RPMI8226 (cell line): ENCODE data around the gene MAGI3.
"Not testable (repeated sequence)": the region's sequence is repeated elsewhere in the genome, so short reads cannot be mapped to it uniquely, and the experiment has no call there.

ENCODE experiments used
- DNase-seq: peaks from one replicate; pipeline ENCODE4 v3.0.0-alpha.2; 2015

The MAGI3 gene

DNA sequence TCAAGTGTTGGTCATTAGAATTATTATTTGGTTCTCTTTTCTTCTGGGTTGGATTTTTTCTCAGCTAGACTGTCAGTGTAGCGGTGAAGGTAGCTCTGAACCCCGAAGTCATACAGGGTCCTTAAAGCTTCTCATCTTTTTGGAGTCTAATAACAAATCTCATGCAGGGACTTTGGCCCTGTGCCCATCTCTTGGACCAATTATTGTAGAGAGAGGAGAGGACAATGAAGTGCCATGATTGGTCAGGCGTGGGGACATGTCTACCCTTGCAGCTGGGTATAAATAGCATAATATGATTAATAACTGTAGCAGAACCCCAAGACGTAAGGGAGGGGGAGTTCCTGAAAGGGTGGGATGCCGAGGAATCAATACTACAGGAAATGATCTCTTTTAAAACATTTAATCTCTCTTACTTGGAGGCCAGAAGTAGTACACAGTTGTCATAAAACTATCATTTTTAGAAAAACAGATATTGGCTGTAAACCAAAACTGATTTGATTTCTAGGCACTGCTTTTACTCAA, 8.8 kb downstream of the MAGI3 start:
- no peak for DNase-seq

DNA sequence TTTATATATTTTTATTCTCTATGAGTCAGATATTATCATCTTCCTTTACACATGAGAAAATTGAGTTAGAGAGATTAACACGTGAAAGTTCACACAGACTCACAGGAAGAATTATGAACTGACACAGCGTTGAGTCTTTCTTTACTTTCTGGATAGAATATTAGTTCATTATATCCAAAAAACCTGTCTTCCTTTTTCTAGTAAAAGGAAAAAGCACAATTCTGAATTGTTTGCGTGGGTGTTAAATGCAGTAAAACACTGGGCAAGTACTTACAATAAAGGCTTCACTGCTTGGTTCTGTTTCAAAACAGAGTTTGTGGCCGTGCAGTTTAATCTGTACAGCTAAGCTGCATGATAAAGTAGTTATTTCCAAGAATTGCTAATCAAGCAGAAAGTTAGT, 10.8 kb downstream of the MAGI3 start:
- DNase-seq = no peak

DNA sequence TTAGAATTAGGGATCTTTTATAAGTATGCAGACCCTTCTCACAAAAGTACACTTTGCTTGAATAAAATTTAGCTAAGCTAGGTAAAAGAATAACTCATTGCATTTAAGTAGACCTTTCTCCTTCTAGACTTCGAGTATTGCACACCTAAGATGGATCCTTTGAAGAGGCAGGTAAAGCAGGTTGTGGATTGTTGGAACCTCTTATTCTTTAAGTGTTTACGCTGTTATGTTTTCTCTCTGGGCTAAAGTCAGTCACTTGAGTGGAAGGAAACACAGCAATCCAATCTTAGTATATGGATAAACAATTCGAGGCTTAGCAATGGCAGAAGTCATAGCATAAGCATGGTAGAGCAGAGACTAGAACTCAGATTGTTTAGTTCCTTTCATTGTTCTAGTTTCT, 11.4 kb downstream of the MAGI3 start:
- DNase-seq = no peak

DNA sequence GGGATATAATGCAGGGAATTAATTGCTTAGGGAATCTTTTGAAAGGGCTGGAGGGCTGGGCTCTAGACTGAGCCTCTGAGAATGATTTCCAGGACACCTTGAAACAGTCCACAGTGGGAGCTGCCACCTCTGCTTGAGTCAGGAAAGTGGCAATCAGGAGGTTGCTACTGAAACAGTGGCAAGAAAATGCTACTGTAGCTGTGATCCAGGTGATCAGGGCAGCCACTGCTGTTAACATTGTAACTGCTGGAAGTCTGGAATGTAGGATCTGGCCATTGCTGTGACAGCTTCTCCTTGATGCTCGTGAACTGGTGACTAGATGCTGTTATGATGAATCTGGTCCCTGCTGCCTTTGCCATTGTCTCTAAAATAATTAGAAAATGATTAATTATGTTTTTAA, 12.8 kb downstream of the MAGI3 start:
- DNase-seq = no peak

DNA sequence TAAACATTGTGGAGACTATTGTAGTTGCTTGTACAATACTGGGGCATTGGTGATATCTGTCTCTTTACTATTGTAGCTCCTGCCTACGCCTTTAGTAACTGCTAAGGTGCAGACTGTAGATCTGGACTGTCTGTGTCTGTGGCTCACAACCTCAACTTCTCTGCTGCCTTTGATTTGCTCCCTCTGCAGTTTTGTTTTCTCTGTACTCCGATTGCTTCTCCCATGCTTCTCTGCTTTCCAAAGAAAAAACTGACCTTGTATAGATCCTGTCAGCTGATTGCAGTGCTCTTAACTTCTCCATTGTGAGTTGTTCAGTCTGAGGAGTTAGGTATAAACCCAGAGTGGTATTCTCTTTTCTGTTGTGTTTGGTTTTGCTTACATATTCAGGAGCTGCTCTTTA, 15.3 kb downstream of the MAGI3 start:
- no peak for DNase-seq

DNA sequence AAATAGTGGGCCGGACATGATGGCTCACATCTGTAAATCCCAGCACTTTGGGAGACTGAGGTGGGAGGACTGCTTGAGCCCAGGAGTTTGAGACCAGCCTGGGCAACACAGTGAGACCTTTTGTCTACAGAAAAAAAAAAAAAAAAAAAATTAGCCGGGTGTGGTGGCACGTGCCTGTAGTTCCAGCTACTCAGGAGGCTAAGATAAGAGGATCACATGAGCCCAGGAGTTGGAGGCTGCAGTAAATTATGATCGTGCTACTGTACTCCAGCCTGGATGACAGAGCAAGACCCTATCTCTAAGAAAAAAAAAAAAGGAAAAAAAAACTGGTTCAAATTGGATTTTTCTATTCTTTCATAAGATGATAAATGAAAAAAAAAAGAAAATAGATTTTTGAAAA, 15.8 kb downstream of the MAGI3 start:
- not testable (repeated sequence) for DNase-seq

DNA sequence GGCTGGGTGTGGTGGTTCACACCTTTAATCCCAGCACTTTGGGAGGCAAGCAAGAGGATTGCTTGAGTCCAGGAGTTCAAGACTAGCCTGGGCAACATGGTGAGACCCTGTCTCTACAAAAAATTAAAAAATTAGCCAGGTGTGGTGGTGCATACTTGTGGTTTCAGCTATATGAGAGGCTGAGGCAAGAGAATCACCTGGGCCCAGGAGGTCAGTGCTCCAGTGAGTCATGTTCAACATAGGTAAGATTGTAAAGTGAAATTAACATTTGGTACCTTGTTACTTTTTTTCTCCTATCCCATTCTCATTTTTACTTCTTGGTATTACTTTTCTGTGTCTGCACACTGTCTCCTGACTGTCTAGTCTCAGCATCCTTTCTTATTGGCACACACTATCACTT, 19.0 kb downstream of the MAGI3 start:
- DNase-seq = no peak

DNA sequence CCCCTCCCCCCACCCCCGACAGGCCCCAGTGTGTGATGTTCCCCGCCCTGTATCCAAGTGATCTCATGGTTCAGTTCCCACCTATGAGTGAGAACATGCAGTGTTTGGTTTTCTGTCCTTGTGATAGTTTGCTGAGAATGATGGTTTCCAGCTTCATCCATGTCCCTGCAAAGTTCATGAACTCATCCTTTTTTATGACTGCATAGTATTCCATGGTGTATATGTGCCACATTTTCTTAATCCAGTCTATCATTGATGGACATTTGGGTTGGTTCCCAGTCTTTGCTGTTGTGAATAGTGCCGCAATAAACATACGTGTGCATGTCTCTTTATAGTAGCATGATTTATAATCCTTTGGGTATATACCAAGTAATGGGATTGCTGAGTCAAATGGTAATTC, 21.7 kb downstream of the MAGI3 start:
- DNase-seq = not testable (repeated sequence)

DNA sequence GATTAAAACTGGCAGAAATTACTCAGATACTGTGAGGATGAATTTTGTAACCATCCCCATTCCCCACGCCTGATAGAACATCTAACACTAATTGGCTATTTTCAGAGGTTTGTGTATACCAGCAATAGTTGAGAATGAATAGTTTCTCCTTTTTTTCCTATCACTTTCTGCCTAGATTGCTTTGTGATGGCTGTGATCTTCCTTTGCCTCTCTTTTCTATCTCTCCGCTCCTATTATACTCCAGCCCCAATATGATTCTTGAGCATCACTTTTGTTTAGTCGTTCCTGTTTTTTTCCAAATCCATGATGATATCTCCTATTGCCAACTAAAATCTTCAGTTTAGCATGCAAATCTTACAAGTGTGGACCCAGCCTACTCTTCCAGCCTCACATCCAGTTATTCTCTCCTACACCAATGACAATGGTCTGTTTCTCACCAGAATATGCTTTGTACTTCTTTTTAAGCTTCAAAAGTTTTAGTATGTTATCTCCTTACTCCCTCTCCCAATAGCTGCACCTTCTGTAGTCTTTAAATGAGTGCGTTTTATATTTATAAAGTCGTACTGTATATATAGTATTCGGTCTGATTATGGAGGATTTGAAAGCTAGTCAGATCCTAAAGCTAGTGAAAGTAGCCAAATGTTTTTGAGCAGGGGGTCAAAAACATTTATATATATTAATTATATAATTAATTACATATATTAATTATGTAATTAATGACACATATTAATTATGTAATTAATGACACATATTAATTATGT, 25.2 kb downstream of the MAGI3 start:
- no peak for DNase-seq

DNA sequence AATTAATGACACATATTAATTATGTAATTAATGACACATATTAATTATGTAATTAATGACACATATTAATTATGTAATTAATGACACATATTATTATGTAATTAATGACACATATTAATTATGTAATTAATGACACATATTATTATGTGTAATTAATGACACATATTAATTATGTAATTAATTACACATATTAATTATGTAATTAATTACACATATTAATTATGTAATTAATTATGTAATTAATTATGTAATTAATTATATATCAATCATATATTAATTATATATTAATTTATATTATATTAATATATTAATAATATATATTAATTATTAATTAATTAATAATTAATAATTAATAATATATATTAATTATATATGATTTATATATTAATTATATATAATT, 25.8 kb downstream of the MAGI3 start:
- DNase-seq = not testable (repeated sequence)

DNA sequence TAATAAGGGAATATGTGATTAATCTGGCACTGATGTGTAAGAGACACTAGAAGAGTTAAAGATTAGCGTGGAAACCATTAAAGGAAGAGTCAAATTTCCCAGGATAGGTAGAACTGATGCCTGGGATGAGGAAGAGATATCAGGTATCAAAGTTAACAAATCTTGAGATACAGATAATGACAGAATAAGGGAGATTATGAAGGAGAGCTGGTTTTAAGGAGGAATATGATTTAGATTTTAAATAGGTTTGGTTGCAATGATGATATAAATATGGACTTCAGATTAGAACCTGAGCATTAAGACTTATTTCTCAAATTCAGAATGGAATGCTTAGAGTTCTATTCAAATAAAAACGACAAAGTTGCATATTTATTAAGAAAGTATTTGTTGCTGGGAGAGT, 26.2 kb downstream of the MAGI3 start:
- no peak for DNase-seq

DNA sequence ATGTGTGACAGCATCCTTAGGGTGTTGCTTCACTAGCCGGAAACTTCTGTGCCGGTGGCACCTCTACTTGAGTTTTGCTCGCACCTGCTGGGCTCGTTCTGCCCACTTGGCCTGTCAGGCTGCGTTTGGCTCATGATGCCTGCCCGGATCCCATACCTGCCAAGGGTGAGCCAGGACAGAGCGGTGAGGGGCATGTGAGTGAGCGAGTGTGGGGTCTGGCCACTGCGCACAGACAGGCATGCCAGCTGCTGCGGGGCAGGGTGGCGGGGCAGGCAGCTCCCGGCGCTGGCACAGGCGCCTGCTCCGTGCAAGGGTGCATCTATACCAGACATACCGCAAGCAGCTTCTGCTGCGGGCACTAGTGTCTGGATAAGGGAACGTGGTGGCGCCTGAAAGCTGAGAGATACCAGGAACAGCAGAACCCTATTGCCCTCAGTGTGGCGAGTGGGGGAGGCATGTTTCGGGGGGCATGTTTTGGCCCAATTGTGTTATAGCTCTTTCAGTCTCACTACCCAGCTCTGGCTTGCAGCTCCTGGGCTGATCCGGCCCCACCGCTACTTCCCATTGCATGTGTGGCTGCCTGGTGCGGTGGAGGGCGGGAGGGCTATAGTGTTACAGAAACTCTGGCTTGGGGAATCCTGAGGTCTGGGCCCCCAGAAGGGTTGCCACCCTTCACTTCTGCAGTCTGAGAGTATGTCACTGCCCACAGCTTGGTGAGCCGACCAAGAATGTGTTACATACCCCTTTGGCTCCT, 32.2 kb downstream of the MAGI3 start:
- DNase-seq = no peak

DNA sequence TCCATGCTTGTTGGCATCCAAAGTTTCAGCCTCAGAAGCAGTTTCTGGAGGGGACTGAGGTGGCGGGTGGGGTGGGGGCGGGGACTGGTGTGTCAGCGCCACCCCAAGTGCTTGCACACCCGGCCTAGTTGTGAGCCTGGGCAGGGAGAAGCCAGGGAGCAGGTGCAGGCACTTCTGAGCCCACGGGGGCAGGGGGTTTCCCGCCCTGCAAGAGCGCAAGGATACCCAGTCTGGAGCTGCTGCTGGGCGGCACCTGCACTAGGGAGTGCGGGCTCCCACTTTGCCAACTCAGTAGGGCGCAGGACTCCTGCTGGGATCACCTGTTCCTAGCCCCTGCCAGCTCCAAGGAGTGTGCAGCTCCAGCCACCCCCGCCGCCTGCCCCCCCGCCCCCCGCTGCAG, 33.5 kb downstream of the MAGI3 start:
- DNase-seq = no peak

DNA sequence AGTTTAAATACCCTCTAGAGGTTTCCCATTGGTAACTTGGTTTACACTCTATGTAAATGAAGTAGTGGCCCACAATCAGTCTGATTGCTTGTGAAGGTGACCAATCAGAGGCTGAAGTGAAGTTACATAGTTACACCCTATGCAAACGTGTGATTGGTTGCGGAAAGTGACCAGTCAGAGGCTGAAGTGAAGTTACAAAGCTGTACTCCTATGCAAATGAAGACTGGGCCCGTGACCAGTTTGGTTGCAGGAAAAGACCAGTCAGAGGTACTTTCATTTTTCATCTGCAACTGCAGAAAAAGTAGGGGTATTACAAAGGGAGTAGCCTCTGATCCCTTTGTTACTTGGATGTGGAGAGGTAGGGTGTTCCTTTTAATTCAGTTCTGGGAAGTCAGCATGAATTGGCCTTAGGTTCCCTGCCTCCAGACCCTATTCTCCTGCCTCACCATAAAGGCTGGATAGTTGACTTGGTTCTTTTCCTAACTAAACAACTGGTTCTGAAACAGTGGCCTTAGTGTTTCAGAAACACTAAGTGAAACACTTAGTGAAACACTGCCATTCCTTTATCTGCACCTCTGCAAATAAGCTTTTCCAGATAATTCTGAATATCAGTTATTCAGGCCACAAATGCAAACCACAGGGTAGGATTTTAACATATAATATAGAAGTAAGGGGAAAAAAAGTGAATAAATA, 39.3 kb downstream of the MAGI3 start:
- no peak for DNase-seq

DNA sequence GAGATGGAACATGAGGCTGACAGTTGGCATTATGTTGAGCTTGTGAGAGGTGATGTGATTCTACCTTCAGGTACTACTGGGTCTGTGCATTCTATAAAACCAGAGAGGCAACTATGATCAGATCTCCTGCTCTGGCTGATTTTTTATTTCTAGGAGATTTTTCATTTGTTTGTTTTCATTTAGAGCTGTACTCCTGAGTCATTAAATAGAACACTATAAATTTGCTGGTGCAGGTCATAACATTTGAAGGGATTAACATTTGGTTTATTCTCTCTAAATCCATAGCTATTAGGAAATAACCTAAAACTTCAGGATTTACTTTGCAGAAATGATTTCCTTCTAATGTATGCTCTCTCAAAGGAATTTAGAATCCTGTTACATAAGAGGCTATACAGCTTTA, 42.9 kb downstream of the MAGI3 start:
- DNase-seq = no peak

DNA sequence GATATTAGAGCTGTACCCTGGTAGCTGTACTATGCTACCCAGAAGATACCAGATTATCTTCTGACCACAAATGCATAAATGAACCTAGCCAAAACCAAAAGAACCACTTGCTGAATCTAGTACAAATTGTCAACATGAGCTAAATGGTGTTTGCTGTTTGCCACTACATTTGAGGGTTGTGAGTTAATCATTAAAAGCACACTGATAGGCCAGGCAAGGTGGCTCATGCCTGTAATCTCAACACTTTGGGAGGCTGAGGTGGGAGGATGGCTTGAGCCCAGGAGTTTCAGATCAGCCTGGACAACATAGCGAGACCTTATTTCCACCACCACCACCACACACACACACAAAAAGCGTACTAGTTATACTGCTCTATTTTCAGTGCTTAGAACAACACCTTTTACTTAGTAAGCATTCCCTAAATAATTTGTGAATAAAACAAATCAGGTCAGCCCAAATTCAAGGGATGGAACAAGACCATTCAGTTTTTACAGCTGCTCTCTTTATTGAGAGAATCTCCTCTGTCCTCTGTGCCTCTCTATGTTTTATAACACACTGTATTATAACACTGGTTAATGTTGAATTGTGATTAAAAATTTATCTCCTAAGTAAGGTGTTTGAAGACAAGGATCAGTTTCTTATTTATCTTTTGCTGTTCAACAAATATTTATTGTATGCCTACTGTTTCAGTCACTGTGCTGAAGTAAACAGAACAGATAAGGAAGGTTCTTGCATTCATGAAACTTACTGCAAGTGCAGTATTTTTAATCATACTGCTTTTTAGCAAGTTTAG, 44.0 kb downstream of the MAGI3 start:
- no peak for DNase-seq

DNA sequence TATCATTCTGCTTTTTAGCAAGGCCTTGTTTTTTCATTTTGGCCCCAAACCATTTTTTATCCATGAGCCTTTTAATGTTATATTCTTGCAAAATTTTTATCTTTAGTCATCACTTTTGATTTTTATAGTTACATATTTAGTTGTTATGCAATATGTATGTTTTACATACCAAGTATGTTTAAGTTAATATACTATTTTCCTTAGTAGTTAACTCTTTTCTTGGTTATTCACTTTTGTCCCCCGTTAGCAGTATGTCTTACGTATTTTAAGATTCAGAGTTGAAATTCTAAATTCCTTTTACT, 44.5 kb downstream of the MAGI3 start:
- DNase-seq = no peak

DNA sequence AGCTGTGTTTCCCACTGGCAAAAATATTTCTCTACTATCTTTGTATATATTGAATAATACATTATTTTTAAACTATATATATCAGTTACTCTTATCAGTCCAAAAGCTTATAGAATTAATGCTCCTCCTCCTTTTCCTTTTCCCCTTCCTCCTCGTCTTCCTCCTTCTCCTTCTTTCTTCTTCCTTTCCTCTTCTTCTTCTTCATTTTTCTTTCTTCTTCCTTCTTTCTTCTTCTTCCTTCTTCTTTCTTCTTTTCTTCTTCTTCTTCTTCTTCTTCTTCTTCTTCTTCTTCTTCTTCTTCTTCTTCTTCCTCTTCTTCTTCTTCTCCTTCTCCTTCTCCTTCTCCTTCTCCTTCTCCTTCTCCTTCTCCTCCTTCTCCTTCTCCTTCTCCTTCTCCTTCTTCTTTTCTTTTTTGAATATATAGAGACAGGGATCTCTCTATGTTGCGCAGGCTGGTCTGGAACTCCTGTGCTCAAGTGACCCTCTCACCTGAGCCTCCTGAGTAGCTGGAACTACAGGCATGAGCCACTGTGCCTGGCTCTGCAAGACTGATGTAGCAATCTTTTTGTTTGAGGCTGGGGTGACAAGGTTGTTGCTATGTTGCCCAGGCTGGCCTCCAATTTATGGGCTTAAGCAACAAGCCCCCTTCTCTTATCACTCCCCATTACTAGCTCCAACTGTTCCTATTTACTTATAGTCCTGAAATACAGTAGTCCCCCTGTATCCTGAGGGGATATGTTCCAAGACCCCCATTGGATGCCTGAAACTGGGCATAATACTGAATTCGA, 47.4 kb downstream of the MAGI3 start:
- DNase-seq = no peak

DNA sequence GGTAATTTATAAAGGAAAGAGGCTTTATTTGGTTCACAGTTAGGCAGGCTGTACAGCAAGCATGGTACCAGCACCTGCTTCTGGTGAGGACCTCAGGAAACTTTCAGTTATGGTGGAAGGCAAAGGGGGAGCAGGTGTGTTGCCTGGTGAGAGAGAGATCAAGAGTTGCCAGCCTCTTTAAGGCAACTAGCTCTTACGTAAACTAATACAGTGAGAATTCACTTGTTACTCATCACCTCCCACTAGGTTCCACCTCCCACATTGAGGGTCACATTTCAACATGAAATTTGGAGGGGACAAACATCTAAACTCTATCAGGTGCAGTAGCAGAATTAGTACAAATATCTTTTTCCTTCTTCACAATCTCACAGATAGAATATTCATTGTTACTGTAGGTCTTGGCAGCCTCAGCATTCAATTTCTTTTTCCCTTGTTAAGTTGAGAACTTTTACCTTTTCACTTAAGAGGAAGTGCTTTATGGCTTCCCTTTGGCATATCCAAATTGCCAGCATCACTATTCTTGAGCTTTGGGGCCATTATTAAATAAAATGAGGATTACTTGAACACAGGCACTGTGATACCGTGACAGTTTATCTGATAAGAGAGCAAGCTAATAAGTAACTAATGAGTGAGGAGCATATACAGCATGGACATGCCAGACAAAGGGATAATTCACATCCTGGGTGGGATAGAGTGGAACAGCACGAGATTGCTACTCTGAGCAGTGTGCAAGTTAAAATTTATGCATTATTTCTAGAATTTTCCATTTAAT, 48.4 kb downstream of the MAGI3 start:
- no peak for DNase-seq

DNA sequence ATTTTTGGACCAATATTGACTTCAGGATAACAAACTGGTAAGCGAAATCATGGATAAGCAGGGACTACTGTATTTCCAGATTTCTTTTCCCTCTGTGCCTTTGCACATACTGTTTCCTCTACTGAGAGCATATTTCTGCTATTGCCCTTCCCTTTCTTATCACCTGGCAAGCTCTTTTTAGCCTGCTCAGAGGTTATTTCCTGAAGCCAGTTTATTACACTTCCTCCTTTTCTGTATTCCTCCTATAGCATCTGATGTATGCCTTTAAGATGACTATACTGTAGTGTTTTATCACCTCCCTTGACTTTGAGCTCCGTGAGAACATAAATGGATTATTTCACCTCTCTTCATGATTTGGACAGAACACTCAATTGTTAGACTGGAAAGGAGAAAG, 49.0 kb downstream of the MAGI3 start:
- no peak for DNase-seq

DNA sequence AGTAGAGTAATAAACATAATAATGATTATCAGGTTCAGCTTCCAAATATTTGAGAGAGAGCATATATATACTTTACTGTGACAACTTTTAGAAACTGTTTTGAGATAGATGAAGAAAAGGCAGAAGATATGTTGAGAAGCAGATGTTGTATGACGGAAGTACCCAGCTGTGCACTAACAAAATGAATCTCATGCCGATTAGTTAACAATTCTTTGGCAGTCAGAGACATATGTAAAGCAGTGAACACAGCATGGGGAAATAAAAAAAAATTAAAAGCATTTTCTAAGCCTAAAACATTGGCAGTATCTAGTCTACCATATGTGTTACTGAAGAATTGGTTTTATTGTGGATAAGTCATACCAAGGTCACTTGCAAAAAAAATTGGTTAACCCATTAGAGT, 51.8 kb downstream of the MAGI3 start:
- no peak for DNase-seq

DNA sequence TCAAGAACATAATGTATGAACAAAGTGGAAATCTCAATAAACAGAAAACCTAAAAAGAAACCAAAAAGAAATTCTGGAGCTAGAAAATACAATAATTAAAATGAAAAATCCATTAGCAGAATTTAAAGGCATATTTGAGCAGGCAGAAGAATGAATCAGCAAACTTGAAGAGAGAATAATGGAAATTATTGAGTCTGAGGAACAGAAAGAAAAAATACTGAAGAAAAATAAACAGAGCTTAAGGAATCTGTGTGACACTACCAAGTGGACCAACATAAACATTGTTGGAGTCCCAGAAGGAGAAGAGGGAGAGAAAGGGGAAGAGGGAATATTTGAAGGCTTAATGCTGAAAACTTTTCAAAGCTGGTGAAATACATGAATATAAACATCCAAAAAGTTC, 54.5 kb downstream of the MAGI3 start:
- no peak for DNase-seq
